Epithelial cell of proximal tubule (primary cell): ENCODE data around the gene DLX6. TPM values are rescaled to one million over a fixed set of nuclear protein-coding genes. Genes with fewer than 3 reads are reported as not detected.

Experiments
- DNase-seq: peaks from one replicate; pipeline ENCODE4 v3.0.0-alpha.2; 2011; ENCODE audit warnings: low read depth
- H3K4me3 ChIP-seq: 2 replicates; pipeline ENCODE4 v1.5.1; 2011; ENCODE audit warnings: low read depth, mild to moderate bottlenecking, low read length
- CTCF ChIP-seq: conservative IDR thresholded peaks from 2 replicates; pipeline ENCODE4 v1.5.1; 2012; ENCODE audit warnings: low read depth, mild to moderate bottlenecking, low read length
- total RNA-seq: library from RNA; depleted of rRNA; stranded (reverse); fragments of >200 nt; gene quantifications from 2 replicates; pipeline ENCODE4 v1.2.3, GENCODE V29; 2015

The DLX6 gene
- total RNA-seq, 1 donor from 2014 or later: not detected

GRCh38 chr7:97006055-97006815 lies 882 bp downstream of the DLX6 start:
- H3K4me3 ChIP-seq: peak overlapping the region; percentile 29
- TF ChIP-seq CTCF: no peak
- no peak for DNase-seq

GRCh38 chr7:97006816-97007582 lies 1.6 kb downstream of the DLX6 start:
- no peak for TF ChIP-seq CTCF
- no peak overlapping the region for H3K4me3 ChIP-seq
- DNase-seq: no peak

DNA sequence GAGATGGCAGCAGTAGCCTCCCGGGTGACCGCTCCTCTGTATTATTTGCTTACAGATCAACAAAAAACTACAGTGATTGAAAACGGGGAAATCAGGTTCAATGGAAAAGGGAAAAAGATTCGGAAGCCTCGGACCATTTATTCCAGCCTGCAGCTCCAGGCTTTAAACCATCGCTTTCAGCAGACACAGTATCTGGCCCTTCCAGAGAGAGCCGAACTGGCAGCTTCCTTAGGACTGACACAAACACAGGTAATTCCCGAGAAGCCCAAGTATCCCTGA lies 2.2 kb downstream of the DLX6 start:
- no peak for TF ChIP-seq CTCF
- no peak for DNase-seq
- H3K4me3 ChIP-seq: no peak overlapping the region

GRCh38 chr7:97008275-97008917 lies 3.0 kb downstream of the DLX6 start:
- H3K4me3 ChIP-seq: no peak overlapping the region
- no peak for TF ChIP-seq CTCF
- DNase-seq: no peak

DNA sequence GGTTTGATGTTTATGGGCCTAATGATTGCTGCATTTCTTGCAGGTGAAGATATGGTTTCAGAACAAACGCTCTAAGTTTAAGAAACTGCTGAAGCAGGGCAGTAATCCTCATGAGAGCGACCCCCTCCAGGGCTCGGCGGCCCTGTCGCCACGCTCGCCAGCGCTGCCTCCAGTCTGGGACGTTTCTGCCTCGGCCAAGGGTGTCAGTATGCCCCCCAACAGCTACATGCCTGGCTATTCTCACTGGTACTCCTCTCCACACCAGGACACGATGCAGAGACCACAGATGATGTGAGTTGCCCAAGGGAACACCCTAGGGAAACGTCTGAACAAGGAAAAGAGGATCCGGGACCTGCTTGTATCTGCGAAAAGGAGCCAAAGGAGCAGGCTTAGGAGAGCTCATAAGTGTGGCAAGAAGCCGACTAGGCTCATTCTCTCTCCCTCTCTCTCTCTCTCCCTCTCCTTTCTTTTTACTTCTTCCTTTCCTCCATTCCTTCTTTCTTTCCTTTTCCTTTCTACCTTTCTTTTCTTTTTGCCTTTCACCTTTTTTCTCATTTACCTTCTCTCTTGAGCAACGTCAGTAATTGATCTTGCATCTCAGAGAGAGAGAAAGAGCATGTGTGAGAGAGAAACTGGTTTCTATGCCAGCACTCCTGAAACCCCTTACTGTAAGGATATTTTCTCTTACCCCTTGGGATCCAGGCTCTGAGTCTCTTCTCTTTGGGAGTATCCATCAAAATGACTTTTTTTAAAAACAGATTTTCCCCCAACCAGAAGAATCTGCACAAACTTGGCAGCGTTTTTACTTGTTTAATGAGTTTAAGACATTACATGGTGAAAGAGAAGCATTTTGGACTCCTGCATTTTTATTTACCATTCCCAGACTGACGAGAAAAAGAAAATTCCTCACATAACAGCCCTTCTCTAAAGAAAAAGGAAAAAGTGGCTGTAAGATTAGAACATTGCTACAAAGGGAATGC lies 4.7 kb downstream of the DLX6 start:
- no peak overlapping the region for H3K4me3 ChIP-seq
- no peak for TF ChIP-seq CTCF

DNA sequence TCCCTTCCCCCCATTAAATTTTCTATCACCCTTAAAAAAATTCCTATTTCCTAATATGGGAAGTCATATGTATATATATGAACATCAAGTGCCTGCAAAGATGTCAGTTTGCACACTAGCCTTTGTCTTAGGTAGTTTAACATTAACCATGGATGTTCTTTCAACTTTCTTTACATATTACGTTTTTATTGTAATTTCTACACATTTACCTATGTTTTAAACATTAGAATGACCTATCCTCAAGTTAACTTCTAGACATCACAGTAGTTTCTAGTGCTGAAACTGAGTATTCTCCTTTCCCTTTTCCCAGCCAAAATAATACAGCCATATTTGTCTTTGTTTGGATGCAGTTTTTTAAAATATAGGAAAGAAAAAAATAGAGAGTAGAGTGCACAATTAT lies 5.8 kb downstream of the DLX6 start:
- no peak overlapping the region for H3K4me3 ChIP-seq
- TF ChIP-seq CTCF: no peak
- DNase-seq: no peak

More for the DNA sequence above, 4.7 kb downstream of the DLX6 start:
- no peak for DNase-seq
